HepG2 (cell line): Measurements from ENCODE around the gene DAB2IP. TPM values are rescaled to one million over a fixed set of nuclear protein-coding genes. Genes with fewer than 3 reads are reported as not detected.
A peak's percentile ranks its signal among the peaks of the same experiment; 100 is the strongest.

ENCODE experiments used
- ARHGAP35 ChIP-seq: sonication (generic); formaldehyde crosslinking; IDR thresholded peaks from 2 replicates; pipeline ENCODE4 v1.9.0; 2022; ENCODE audit warnings: mild to moderate bottlenecking, inconsistent platforms, moderate library complexity, missing genetic modification reagents, borderline replicate concordance
- CENPT ChIP-seq: sonication (generic); formaldehyde crosslinking; IDR thresholded peaks from 2 replicates; pipeline ENCODE4 v1.8.0; 2022; ENCODE audit warnings: low read depth, mild to moderate bottlenecking, moderate library complexity, missing genetic modification reagents
- CHCHD3 ChIP-seq: sonication (generic); formaldehyde crosslinking; IDR thresholded peaks from 2 replicates; pipeline ENCODE4 v1.8.0; 2022; ENCODE audit warnings: mild to moderate bottlenecking, missing genetic modification reagents, moderate library complexity
- CREM ChIP-seq, 2 experiments: sonication (generic) in 1 of 2; formaldehyde crosslinking in 1 of 2; IDR thresholded peaks; 2 replicates each; pipeline versions ENCODE4 v1.4.0 to v1.6.1; 2016 to 2020; ENCODE audit warnings: antibody characterized with exemption in 1 of 2, mild to moderate bottlenecking in 1 of 2, missing genetic modification reagents in 1 of 2
- MATR3 ChIP-seq: sonication (generic); formaldehyde crosslinking; IDR thresholded peaks from 2 replicates; pipeline ENCODE4 v1.4.0; 2020; ENCODE audit warnings: missing genetic modification reagents
- MYC ChIP-seq: sonication (generic); formaldehyde crosslinking; IDR thresholded peaks from 2 replicates; pipeline ENCODE4 v1.9.0; 2021; ENCODE audit warnings: missing genetic modification reagents, borderline replicate concordance
- PRPF4 ChIP-seq: fragments of 200-400 bp; formaldehyde crosslinking; IDR thresholded peaks from 2 replicates; pipeline ENCODE4 v1.6.1; 2016; ENCODE audit warnings: low read length, low read depth; ENCODE audit not compliant: poor library complexity, severe bottlenecking
- SIN3A ChIP-seq: IDR thresholded peaks from 2 replicates; pipeline ENCODE4 v1.6.1; 2011; ENCODE audit warnings: low read depth, mild to moderate bottlenecking, control low read depth, low read length, borderline replicate concordance
- SP1 ChIP-seq, 2 experiments: fragments of 450-650 bp in 1 of 2; sonication (generic) in 1 of 2; formaldehyde crosslinking in 1 of 2; IDR thresholded peaks; 2 replicates each; pipeline versions ENCODE4 v1.4.0 to v1.6.1; 2016 to 2020; ENCODE audit warnings: missing genetic modification reagents in 1 of 2
- STAT5B ChIP-seq: sonication (generic); formaldehyde crosslinking; IDR thresholded peaks from 2 replicates; pipeline ENCODE4 v1.4.0; 2020; ENCODE audit warnings: missing genetic modification reagents
- TAF1 ChIP-seq: sonication (generic); formaldehyde crosslinking; IDR thresholded peaks from 2 replicates; pipeline ENCODE4 v1.4.0; 2020; ENCODE audit warnings: missing genetic modification reagents
- WIZ ChIP-seq: sonication (generic); formaldehyde crosslinking; IDR thresholded peaks from 2 replicates; pipeline ENCODE4 v1.5.1; 2020; ENCODE audit warnings: mild to moderate bottlenecking, missing genetic modification reagents
- ZKSCAN1 ChIP-seq: fragments of 150-350 bp; IDR thresholded peaks from 2 replicates; pipeline ENCODE4 v1.6.1; 2014; ENCODE audit warnings: low read length
- ZNF230 ChIP-seq: sonication (generic); formaldehyde crosslinking; IDR thresholded peaks from 2 replicates; pipeline ENCODE4 v1.4.0; 2020; ENCODE audit warnings: mild to moderate bottlenecking, missing genetic modification reagents
- ZNF460 ChIP-seq: sonication (generic); formaldehyde crosslinking; IDR thresholded peaks from 2 replicates; pipeline ENCODE4 v1.5.1; 2020; ENCODE audit warnings: missing genetic modification reagents, mild to moderate bottlenecking, borderline replicate concordance
- ZNF788 ChIP-seq: sonication (generic); formaldehyde crosslinking; IDR thresholded peaks from 2 replicates; pipeline ENCODE4 v1.5.0; 2020; ENCODE audit warnings: mild to moderate bottlenecking, missing genetic modification reagents, borderline replicate concordance
- ZSCAN21 ChIP-seq: sonication (generic); formaldehyde crosslinking; IDR thresholded peaks from 2 replicates; pipeline ENCODE4 v1.8.0; 2022; ENCODE audit warnings: mild to moderate bottlenecking, missing genetic modification reagents, moderate library complexity, borderline replicate concordance
- polyA plus RNA-seq, 8 experiments: library from polyadenylated mRNA; depleted of rRNA in 3 of 8; stranded (reverse) in 7 of 8; unstranded in 1 of 8; fragments of >200 nt; fragmentation: Illumina TruSeq in 4 of 8; extraction: Trizol in 4 of 8; gene quantifications; 2 replicates each; pipeline versions ENCODE4 v1.2.1 to v1.2.3, GENCODE V29; 2011 to 2016; ENCODE audit warnings: low read depth in 4 of 8, missing spikeins in 1 of 8, mixed read lengths in 1 of 8; ENCODE audit not compliant: insufficient read depth in 1 of 8
- total RNA-seq, 5 experiments: library from RNA; depleted of rRNA; stranded (reverse); fragments of >200 nt; fragmentation: Illumina TruSeq; extraction: Trizol; gene quantifications; 2 replicates each; pipeline ENCODE4 v1.2.3, GENCODE V29; 2016; ENCODE audit warnings: low read depth in 1 of 5
- TF ChIP-seq, protein P1 (sequence below): sonication (generic); formaldehyde crosslinking; conservative IDR thresholded peaks from 2 replicates; pipeline ENCODE4 v1.5.0; 2020; ENCODE audit warnings: missing genetic modification reagents
- TF ChIP-seq, protein P2 (sequence below): sonication (generic); formaldehyde crosslinking; IDR thresholded peaks from 2 replicates; pipeline ENCODE4 v1.4.0; 2020; ENCODE audit warnings: missing genetic modification reagents
- TF ChIP-seq, protein P3 (sequence below): sonication (generic); formaldehyde crosslinking; IDR thresholded peaks from 2 replicates; pipeline ENCODE4 v1.4.0; 2020; ENCODE audit warnings: mild to moderate bottlenecking, low read depth, missing genetic modification reagents
- TF ChIP-seq, protein P4 (sequence below): sonication (generic); formaldehyde crosslinking; IDR thresholded peaks from 2 replicates; pipeline ENCODE4 v1.4.0; 2020; ENCODE audit warnings: low read depth, missing genetic modification reagents

Gene DAB2IP
- total and polyA plus RNA-seq, 2 of the 13 experiments (the other 11 are each of a cell fraction or from before 2014, with no cell fraction given) = 25.3 to 37.9 TPM

- TF ChIP-seq, protein P1, sequence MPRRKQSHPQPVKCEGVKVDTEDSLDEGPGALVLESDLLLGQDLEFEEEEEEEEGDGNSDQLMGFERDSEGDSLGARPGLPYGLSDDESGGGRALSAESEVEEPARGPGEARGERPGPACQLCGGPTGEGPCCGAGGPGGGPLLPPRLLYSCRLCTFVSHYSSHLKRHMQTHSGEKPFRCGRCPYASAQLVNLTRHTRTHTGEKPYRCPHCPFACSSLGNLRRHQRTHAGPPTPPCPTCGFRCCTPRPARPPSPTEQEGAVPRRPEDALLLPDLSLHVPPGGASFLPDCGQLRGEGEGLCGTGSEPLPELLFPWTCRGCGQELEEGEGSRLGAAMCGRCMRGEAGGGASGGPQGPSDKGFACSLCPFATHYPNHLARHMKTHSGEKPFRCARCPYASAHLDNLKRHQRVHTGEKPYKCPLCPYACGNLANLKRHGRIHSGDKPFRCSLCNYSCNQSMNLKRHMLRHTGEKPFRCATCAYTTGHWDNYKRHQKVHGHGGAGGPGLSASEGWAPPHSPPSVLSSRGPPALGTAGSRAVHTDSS = no peak
- TF ChIP-seq ZNF230 (CRISPR knock-in tag) (no peak), SP1 (IDR thresholded peaks at IDR 0.05) (no peak), SP1 (CRISPR knock-in tag; IDR thresholded peaks at IDR 0.05) (no peak), MYC (CRISPR knock-in tag) (peak; percentile 27; the same call in 1 of the 2 replicates), ZKSCAN1 (no peak; the same call in 1 of the 2 replicates), ARHGAP35 (CRISPR knock-in tag) (no peak), CENPT (no peak), CHCHD3 (CRISPR knock-in tag) (no peak), WIZ (CRISPR knock-in tag) (no peak), ZNF788 (CRISPR knock-in tag) (no peak), PRPF4 (no peak), MATR3 (CRISPR knock-in tag) (no peak), ZNF460 (CRISPR knock-in tag) (no peak), CREM (IDR thresholded peaks at IDR 0.05) (no peak), CREM (CRISPR knock-in tag; IDR thresholded peaks at IDR 0.05) (no peak), ZSCAN21 (no peak), SIN3A (no peak), STAT5B (no peak), TAF1 (CRISPR knock-in tag) (no peak; the same call in 1 of the 2 replicates)
- TF ChIP-seq, protein P2, sequence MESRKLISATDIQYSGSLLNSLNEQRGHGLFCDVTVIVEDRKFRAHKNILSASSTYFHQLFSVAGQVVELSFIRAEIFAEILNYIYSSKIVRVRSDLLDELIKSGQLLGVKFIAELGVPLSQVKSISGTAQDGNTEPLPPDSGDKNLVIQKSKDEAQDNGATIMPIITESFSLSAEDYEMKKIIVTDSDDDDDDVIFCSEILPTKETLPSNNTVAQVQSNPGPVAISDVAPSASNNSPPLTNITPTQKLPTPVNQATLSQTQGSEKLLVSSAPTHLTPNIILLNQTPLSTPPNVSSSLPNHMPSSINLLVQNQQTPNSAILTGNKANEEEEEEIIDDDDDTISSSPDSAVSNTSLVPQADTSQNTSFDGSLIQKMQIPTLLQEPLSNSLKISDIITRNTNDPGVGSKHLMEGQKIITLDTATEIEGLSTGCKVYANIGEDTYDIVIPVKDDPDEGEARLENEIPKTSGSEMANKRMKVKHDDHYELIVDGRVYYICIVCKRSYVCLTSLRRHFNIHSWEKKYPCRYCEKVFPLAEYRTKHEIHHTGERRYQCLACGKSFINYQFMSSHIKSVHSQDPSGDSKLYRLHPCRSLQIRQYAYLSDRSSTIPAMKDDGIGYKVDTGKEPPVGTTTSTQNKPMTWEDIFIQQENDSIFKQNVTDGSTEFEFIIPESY (CRISPR knock-in tag) = peak; percentile 74
- TF ChIP-seq, protein P3, sequence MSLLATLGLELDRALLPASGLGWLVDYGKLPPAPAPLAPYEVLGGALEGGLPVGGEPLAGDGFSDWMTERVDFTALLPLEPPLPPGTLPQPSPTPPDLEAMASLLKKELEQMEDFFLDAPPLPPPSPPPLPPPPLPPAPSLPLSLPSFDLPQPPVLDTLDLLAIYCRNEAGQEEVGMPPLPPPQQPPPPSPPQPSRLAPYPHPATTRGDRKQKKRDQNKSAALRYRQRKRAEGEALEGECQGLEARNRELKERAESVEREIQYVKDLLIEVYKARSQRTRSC (CRISPR knock-in tag) = no peak
- TF ChIP-seq, protein P4, sequence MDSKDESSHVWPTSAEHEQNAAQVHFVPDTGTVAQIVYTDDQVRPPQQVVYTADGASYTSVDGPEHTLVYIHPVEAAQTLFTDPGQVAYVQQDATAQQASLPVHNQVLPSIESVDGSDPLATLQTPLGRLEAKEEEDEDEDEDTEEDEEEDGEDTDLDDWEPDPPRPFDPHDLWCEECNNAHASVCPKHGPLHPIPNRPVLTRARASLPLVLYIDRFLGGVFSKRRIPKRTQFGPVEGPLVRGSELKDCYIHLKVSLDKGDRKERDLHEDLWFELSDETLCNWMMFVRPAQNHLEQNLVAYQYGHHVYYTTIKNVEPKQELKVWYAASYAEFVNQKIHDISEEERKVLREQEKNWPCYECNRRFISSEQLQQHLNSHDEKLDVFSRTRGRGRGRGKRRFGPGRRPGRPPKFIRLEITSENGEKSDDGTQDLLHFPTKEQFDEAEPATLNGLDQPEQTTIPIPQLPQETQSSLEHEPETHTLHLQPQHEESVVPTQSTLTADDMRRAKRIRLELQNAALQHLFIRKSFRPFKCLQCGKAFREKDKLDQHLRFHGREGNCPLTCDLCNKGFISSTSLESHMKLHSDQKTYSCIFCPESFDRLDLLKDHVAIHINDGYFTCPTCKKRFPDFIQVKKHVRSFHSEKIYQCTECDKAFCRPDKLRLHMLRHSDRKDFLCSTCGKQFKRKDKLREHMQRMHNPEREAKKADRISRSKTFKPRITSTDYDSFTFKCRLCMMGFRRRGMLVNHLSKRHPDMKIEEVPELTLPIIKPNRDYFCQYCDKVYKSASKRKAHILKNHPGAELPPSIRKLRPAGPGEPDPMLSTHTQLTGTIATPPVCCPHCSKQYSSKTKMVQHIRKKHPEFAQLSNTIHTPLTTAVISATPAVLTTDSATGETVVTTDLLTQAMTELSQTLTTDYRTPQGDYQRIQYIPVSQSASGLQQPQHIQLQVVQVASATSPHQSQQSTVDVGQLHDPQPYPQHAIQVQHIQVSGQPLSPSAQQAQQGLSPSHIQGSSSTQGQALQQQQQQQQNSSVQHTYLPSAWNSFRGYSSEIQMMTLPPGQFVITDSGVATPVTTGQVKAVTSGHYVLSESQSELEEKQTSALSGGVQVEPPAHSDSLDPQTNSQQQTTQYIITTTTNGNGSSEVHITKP (CRISPR knock-in tag) = peak; percentile 37; the same call in 1 of the 2 replicates
These were observed 83.8 kb downstream of the DAB2IP start (continued) for GRCh38 chr9:121735065-121735792.
